Urothelium cell line (cell line): Measurements from ENCODE around the gene GCNT3.

Experiments
- DNase-seq: peaks from one replicate; pipeline ENCODE4 v3.0.0; 2011; ENCODE audit warnings: low spot score, mixed read lengths
- FAIRE-seq: peaks from 2 replicates; lab custom pipeline; 2011; peaks lifted over from hg19 to GRCh38; lab: Jason Lieb, UNC

GCNT3 gene, protein sequence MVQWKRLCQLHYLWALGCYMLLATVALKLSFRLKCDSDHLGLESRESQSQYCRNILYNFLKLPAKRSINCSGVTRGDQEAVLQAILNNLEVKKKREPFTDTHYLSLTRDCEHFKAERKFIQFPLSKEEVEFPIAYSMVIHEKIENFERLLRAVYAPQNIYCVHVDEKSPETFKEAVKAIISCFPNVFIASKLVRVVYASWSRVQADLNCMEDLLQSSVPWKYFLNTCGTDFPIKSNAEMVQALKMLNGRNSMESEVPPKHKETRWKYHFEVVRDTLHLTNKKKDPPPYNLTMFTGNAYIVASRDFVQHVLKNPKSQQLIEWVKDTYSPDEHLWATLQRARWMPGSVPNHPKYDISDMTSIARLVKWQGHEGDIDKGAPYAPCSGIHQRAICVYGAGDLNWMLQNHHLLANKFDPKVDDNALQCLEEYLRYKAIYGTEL

DNA sequence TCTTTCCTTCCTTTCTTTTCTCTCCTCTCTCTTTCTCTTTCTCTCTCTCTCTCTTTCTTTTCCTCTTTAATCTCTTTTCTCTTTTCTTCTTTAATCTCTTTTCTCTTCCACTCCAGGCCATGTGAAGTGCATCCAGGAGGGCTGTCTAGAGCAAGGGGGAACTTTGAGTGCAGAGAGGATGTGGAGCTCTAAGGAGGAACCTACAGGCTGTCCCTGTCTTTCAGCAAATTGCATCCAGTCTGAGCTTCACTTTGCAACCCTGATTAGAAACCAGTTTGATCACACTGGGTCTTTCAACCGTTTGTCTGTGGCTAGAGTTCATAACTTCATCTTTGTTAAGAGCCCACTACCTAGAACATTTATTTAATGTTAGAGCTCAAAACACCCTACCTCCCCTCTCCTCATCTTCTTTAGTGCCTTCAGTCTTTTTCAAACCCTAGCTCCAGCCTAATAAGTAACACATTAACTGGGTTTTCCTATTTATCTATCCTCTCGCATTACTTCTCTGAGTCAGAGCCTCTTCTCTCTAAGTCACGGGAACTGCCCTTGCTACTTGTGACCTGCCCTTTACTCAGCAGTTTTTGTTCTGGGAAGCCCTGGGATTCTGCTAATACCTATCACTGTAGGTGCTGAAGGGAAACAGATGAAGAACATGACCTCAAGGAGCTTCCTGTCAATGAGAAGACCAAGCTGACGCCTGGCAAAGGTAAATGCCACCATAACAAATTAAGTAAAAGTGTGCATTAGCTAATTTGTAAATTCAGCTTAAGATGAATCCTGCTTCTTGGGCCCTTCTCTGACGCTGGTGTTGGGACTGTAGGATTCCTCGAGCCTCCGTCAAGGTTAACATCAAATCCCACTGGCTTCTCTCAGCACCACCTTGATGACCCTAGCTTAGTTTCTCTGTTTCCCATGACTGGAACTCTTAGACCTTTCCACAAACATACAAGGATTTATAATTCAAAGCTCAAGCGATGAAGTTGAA lies at the start of gene GCNT3:
GCNT3 (plus strand) TSS at position 508 of the 985 bp plus-strand sequence. CDS start 6,456 bp downstream, outside the sequence.
- no peak for DNase-seq
- FAIRE-seq, result no peak

GRCh38 chr15:59562448-59563186 lies 49.0 kb upstream of the GCNT3 start:
- no peak for DNase-seq
- FAIRE-seq, result no peak

DNA sequence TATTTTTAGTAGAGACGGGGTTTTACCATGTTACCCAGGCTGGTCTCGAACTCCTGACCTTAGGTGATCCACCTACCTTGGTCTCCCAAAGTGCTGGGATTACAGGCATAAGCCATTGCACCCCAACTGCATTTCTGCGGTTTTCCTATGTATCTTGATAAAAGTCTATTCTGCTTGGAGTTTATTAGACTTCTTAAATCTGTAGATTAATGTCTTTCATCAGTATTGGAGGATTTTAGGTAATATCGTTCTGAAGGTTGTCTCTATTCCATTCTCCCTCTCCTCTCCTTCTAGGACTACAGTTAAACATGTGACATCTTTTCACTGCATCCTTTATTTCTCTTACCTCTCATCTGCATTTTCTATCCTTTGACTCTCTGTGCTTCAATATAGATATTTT lies 46.3 kb upstream of the GCNT3 start:
- DNase-seq (no peak), FAIRE-seq (no peak)

- DNase-seq (no peak), FAIRE-seq (no peak)
These were observed 44.3 kb upstream of the GCNT3 start for GRCh38 chr15:59567324-59567723.

DNA sequence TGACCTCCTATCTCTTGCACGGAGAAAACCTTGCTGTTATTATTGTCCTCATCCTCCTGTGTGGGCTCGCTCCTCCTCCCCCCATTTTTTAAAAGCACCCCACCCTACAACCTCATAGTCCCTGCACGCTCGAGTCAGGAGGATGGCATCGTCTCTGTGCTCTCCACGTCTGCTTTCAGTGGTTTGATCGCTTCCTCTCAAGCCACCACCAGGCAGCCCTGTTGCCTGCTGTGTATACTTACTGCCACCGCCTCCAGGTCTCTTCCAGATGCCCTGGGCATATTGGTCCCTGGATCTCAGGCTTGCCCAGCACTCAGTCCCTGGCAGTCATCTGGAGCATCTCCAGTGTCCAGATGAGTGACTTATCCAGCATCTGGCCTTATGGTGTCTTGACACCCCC lies 42.1 kb upstream of the GCNT3 start:
- FAIRE-seq, result peak; percentile 20
- DNase-seq, result no peak

GRCh38 chr15:59570315-59570714 lies 41.3 kb upstream of the GCNT3 start:
- FAIRE-seq (no peak), DNase-seq (no peak)

GRCh38 chr15:59571606-59572005 lies 40.0 kb upstream of the GCNT3 start:
- DNase-seq (no peak), FAIRE-seq (no peak)

- DNase-seq (no peak), FAIRE-seq (no peak)
These were observed 28.5 kb upstream of the GCNT3 start for GRCh38 chr15:59583088-59583487.

- no peak for FAIRE-seq
- no peak for DNase-seq
These were observed 24.3 kb upstream of the GCNT3 start for GRCh38 chr15:59587085-59587826.

DNA sequence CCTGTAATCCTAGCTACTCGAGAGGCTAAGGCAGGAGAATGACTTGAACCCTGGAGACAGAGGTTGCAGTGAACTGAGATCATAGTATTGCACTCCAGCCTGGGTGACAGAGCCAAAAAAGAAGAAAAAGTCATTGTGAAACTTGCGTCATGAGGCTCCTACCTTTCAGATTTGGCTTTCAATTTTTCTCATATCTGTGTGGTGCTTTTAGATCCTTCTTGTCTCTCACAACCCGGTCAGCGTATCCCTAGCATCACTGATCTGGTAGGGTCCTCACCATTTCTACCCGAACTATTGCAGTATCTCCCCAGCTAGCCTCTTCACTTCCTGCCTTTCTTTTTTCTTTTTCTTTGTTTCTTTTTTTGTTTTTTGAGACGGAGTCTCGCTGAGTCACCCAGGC lies 21.6 kb upstream of the GCNT3 start:
- DNase-seq (no peak), FAIRE-seq (no peak)

DNA sequence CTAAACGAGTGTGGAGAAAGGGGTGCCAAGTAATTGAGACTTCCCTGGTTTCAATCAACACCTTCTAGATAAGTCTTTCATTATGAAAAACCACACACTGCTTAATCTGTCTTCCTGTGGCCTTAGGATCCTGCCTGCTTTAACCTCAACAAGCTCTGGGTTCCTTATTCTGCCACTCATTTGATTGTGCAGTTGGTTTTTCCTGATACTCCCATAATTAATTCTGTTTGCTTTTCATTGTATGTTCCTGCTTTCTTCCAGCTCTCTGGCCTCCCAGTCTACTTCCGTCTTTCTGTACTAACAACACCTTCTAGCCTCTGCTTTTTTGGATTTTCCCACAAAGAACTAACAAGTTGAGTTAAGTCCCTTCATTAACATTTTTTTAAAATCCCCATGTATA lies 20.2 kb upstream of the GCNT3 start:
- FAIRE-seq, result no peak

GRCh38 chr15:59594493-59594942 lies 17.1 kb upstream of the GCNT3 start:
- peak; percentile 42 for DNase-seq
- peak; percentile 86 for FAIRE-seq

More for the DNA sequence above, 20.2 kb upstream of the GCNT3 start:
- DNase-seq, result no peak

DNA sequence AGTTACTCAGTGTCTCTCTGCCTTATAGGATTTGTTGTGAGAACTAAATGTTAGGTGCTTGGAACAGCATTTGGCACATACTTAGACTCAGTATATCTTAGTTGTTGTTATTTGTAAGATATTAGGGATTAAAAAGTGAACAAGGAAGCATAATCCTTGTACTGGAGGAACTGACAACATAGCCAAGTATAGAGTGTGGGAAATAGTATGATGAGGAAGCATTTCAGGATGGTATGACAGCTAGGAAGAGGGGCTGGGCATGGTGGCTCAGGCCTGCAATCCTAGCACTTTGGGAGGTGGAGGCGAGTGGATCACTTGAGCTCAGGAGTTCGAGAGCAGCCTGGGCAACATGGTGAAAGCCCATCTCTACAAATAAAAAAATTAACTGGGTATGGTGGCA lies 16.6 kb upstream of the GCNT3 start:
- FAIRE-seq, result no peak

GRCh38 chr15:59595434-59595915 lies 16.1 kb upstream of the GCNT3 start:
- DNase-seq (no peak), FAIRE-seq (no peak)

More for the DNA sequence above, 16.6 kb upstream of the GCNT3 start:
- no peak for DNase-seq

- DNase-seq (no peak), FAIRE-seq (no peak)
These were observed 14.9 kb upstream of the GCNT3 start for GRCh38 chr15:59596640-59597039.

DNA sequence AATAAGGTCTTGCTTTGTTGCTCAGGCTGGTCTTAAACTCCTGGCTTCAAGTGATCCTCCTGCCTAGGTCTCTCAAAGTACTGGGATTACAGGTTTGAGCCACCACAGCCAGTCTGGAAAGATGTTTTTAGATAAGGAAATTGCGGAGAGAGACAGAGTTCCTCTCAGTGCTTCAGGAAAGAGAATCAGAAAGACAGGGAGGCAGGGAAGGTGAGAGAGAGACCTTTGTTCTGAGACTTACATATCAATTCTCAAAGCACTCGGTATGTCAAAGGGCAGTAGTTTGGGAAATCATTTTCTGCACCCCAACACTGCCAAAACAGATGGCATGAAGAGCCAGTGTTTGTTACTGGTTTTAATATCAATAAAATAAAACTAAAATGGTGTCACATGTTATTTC lies 13.1 kb upstream of the GCNT3 start:
- FAIRE-seq, result no peak
- no peak for DNase-seq

DNA sequence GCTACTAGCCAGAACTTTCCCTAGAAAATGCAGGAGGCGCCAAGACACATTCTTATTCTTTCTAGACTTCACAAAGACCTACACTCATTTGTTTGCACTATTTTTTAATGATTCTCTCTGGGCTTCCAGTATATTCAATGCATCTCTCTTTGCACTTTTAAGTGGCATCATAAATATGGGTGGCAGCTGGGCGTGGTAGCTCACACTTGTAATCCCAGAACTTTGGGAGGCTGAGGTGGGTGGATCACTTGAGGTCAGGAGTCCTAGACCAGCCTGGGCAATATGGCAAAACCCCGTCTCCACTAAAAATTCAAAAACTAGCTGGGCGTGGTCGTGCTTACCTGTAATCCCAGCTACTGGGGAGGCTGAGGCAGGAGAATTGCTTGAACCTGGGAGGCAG lies 5.6 kb upstream of the GCNT3 start:
- no peak for DNase-seq
- no peak for FAIRE-seq

DNA sequence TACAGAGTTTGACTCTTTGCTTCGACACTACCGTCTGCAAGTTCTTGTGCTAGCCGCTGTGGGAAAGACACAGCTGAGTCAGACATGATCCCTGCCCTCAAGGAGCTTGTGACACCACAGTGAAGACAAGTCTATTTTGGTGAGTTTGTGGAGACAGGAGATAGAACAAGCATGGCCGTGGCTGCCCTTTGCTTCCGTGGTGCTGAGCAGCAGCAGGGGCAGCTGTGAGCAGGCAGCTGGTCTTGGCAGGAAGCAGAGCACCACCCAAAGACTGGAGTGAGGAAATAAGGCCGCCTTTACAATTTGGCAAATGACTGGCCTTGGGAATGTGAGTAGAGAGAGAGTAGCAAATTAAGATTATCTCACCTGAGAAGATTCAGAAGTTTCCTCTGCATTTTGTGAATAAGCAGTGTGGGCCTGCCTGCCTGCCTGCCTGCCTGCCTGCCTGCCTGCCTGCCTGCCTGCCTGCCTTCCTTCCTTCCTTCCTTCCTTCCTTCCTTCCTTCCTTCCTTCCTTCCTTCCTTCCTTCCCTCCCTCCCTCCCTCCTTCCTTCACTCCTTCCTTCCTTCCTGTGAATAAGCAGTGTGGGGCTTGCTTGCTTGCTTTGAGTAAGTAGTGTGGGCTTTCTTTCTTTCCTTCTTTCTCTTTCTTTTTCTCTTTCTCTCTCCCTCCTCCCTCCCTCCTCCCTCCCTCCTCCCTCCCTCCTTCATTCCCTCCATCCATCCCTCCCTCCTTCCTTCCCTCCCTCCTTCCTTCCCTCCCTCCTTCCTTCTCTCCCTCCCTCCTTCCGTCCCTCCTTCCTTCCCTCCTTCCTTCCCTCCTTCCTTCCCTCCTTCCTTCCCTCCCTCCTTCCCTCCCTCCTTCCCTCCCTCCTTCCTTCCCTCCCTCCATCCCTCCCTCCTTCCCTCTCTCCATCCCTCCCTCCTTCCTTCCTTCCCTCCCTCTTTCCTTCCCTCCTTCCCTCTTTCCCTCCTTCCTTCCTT lies 1.6 kb upstream of the GCNT3 start:
- DNase-seq, result no peak
- FAIRE-seq, result peak; percentile 48

- FAIRE-seq, result no peak
These were observed 2.6 kb downstream of the GCNT3 start for GRCh38 chr15:59614153-59614552.

More at GRCh38 chr15:59614153-59614552, 2.6 kb downstream of the GCNT3 start:
- DNase-seq, result no peak
